ENCODE results near the gene TXNDC9.
"Not testable (repeated sequence)": the region's sequence is repeated elsewhere in the genome, so short reads cannot be mapped to it uniquely, and the experiment has no call there.

Gene TXNDC9

DNA sequence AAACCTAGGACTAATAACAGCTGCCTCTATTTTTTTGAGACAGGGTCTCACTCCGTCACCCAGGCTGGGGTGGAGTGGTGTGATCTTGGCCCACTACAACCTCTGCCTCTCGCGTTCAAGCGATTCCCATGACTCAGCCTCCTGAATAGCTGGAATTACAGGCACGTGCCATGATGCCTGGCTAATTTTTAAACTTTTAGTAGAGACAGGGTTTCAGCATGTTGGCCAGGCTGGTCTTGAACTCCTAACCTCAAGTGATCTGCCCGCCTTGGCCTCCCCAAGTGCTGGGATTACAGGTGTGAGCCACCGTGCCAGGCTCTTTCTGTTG, 18.3 kb downstream of the TXNDC9 start:
- DNase-seq = not testable (repeated sequence)

DNA sequence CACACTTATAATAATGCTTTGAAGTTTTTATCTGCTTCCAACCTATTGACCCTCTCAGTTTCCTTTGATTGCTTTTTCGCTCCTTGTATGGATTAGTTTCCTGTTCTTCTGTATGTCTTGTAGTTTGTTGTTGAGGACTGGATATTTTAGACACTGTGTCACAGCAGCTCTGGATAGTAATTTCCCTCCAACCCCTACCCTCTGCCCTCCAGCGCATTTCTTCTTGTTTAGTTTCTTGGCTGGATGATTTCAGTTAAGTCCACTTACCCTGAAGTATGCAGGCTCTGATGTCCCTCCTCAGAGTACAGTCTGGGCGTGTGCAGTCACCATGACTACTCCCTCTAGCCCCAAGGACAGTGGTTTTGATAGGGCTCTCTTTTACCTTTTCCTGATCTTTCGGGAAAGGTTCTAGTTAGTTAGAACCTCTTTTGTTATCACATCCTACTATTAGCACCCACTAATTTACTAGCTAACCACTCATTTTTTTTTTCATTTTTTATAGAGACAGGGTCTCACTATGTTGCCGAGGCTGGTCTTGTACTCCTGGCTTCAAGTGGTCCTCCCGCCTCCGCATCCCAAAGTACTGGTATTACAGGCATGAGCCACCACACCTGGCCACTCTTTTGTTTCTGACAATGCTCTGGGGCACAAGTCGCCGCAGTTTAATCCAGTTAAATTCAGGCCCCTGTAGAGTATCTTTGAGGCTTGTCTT, 18.8 kb downstream of the TXNDC9 start:
- DNase-seq = no peak

DNA sequence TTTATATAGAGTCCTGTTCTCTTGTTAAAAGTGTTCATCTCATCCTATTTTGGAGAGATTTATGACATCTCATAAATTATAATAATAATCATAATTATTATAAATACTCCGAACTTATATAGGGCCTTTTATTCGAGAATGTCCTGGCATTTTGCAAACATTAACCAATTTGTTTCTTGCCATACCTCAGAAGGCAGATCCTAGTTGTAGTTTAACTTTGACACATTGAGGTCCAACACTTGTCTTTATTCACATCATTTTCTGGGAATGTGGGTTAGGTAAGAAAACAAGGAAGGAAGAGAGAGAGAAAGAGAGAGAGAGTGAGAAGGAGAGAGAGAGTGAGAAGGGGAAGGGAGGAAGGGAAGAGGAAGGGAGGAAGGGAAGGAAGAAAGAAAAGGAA, 35.0 kb downstream of the TXNDC9 start, which contains the start of gene LYG1:
LYG1 (minus strand) TSS at position 101 of the 400 bp plus-strand sequence. CDS start 5,527 bp downstream, outside the sequence.
- DNase-seq = not testable (repeated sequence)

DNA sequence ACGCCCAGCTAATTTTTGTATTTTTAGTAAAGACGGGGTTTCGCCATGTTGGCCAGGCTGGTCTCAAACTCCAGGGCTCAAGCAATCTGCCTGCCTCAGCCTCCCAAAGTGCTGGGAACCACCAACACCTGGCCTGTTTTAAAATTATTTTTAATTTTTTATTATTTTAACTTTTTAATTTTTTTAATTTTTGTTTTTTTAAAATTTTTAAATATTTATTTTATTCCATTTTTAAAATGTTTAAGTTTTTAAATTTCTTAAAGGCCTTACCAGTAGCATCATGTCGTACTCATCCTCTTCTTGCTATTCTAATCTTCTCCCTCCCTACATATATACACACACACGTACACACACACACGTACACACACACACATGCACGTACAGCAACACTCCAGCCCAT, 36.6 kb downstream of the TXNDC9 start:
- DNase-seq = no peak

DNA sequence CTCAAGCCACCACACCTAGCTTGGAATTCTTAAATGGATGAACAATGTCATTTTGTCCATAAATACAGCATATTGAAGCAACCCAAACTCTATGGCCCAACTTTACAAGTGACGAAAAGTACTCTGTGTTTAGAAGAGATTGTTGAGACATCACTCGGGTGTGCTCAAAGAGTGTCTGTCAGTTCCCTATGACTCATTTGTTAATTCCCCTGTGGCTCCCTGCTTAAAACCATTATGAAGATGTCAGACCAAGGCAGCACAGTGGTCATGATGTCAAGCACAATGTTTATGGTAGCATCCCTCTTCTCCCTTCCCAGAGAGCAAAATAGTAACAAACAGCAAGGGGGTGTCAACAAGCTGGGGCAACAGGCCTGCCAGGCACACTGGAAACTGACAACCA, 38.1 kb downstream of the TXNDC9 start:
- no peak for DNase-seq

DNA sequence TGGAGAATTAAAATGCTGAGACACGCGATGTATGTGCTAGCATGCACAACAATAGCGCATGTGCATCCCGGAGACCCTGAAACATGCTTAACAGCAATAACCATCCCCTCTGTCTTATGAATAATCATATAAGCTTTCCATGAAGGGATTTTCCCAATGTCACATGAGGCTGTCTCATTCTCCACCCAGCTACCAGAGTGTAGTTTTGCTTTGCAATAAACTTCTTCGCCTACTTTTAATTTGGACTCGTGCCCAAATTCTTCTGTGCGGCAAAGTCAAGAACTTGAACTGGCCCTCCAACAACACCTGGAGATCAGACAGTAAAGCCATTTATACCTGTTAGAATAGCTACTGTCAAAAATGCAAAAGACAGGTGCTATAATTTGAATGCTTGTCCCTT, 50.6 kb downstream of the TXNDC9 start:
- no peak for DNase-seq

DNA sequence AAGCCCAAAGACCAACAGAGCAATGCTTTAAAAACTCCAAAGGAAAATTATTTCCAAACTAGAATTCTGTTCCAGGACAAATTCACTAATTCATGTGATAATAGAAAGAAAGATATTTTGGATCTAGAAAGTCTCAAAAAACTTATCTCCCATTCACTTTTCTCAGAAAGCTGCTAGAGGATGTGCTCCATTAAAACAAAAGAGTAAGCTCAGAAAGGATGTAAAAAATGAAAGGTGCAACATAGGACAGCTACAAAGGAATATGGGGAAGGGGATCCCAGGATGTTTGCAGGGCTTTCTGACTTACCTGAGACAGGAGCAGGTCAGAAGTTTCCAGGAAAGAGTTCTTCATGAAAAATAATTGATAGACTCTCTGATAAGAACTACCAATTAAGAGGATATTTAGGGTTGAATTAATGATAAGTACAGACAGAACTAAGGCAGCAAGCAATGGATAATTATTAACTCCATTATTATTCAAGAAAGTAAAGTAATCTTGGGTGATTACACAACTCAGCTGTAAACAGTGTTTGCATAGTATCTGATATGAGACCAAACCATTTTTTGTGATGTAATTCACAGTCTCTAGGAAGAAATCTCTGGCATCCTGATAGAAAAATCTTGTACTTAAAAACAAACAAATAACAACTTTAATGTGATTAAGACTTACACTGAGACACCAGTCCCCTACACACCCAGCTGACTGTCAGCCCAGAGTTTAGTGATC, 56.0 kb downstream of the TXNDC9 start:
- no peak for DNase-seq

DNA sequence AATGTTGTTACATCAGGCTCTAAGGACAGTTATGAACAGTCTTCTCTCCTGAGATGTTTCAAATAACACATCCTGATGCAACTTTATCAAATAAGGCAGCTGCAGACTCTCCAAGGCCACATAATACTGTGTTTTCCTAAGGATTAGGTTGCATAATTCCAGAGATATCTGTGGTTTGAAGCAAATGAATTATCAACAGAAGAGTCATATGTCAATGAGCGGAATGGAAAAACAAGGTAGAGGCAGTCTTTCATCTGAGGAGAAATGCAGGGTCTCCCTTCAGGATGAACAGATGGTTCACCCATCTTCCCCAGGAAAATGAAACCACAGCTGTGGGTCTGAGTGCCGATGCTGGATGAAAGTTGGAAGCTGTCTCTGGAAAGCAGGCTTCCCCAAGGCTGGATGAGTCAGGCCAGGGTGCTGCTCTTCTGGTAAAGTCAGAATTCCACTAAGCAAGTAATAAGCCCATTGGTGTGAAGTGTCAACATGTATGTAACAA, 57.3 kb downstream of the TXNDC9 start:
- DNase-seq = peak; percentile 15

DNA sequence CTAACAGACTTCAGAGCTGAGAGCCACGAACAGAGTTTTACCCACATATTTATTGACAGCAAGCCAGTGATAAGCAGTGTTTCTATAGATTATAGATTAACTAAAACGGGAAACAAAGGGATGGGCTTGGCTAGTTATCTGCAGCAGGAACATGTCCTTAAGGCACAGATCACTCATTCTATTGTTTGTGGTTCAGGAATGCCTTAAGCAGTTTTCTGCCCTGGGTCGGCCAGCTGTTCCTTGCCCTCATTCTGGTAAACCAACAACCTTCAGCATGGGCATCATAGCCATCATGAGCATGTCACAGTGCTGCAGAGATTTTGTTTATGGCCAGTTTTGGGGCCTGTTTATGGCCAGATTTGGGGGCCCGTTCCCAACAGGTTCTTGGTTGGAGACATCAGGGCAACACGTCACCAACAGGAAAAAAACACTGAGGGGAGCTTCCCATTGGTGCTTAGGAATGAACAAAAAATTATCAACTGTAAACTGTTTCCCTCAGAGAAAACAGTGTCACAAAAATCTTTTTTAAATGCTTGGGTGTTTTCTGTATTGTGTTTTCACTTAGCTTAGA, 57.9 kb downstream of the TXNDC9 start:
- DNase-seq = not testable (repeated sequence)

DNA sequence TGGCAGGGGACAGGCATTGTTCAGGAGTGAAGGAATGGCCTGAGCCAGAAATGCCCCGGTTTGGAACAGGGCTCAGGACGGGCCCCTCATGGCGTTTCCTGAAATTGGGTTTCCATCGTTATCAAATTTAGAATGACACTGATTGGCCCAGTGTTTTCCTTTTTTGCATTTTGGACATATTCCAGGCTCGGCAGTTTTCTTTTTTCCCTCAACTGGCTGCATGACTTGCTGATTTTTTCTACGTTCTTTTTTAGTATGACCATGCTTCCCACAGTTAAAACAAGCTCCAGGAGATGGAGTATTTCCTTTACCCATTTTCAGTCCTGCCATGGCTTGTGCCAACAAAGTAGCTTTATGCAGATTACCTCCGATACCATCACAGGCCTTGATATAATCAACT, 60.3 kb downstream of the TXNDC9 start:
- DNase-seq = no peak

Data from NCI-H2029 treated with DMSO at 0.1 percent for 48 hours (cell line).